Measurements from ENCODE around the gene DOCK3.
"Not testable (repeated sequence)": the region's sequence is repeated elsewhere in the genome, so short reads cannot be mapped to it uniquely, and the experiment has no call there.

The DOCK3 gene

DNA sequence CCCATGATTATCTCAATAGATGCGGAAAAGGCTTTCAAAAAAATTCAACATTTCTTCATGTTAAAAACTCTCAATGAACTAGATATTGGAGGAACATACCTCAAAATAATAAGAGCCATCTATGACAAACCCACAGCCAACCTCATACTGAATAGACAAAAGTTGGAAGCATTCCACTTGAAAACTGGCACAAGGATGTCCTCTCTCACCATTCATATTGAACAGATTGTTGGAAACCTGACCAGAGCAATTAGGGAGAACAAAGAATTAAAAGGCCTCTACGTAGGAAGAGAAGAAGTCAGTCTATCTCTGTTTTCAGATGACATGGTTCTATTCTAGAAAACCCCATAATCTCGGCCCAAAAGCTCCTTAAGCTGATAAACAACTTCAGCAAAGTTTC is 435.9 kb downstream of the DOCK3 start:
- no peak for DNase-seq

DNA sequence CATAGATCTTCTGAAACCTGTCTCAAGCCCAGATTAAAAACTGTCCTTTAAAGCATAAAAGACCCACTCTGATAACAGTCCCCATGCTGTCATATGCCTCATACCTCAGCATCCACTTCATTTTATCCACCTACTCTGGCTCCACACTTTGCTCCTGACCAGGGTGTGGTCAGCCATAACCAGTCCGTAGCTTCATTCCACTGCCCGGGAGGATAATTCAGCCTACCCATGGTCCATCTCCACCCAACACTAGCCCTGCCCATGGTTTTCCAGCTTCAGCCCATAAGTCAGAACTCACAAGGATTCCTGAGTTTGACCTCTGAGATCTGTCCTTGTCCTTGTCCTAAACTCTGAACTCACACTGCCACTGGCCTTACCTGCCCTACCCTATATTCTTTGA is 448.2 kb downstream of the DOCK3 start:
- DNase-seq, result no peak

DNA sequence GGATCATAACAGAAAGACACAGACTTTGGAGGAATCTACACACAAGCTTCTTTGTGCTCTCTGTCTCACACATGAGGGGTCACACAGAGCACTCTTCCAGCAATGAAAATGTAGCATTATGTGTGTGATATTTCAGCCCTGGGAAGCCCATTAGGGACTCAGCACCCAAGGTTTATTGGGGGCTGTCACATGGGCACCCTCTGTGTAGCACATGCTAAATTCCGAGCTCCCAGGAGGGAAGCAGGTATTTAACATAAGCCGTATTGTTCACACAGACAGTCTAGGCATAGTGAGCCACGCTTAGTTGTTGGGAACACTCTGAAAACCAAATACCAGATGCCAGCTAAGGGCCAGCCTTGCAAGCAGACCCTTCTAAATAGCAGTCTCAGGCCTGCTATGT is 448.8 kb downstream of the DOCK3 start:
- no peak for DNase-seq

DNA sequence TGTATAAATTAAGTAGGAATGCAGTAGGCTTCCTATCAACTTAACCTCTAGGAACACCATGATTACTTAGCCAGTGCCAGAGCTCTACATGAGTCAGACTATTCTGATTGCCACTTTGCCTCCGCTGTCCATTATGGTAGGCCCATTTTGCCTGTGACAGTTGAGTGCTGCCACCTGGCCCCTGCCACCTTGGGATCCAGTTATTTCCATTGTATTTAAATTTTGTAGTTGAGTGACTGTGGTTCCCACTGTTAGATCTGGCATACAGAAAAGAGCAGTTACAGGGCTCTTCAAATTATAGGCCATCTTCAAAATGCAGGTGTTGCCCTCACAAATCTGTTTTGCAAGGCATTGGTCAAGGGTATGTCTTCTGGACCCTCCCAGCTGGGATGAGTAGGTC is 456.9 kb downstream of the DOCK3 start:
- DNase-seq, result not testable (repeated sequence)

DNA sequence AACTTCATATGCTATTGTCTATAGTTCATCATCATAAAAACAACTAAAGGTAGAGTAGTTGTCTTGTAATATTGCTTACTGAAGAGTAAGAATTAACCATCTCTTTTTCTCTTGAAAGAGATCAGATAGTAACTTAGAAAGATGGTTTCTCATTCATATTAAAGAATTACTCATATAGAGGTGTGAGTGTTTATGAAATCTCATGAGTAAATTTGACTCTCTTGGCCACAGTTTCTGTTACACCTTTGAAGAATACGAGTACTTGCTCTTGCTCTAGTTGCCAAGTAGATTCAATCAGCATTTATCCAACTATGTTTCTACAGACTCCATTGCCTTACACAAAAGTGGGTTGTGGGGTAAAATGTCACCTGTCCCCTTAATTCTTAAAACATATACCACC is 463.0 kb downstream of the DOCK3 start:
- no peak for DNase-seq

DNA sequence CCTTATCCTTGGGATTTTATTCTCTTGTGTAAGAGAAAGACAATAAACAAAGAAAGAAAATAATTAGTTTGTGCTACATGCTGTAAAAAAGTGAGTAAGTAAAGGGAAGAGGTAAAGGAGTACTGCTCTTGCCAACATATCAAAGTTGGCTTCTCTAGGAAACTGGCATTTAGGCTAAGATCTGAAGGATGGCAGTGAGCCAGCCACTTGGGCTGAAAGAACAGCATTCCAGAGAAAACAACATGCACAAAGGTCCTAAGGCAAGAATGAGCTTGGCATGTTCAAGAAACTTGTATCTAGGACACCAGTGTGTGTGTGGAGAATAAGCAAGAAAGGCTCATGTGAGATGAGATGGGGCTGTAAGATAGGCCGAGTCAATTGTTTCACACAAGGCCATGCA is 464.9 kb downstream of the DOCK3 start:
- DNase-seq, result no peak

DNA sequence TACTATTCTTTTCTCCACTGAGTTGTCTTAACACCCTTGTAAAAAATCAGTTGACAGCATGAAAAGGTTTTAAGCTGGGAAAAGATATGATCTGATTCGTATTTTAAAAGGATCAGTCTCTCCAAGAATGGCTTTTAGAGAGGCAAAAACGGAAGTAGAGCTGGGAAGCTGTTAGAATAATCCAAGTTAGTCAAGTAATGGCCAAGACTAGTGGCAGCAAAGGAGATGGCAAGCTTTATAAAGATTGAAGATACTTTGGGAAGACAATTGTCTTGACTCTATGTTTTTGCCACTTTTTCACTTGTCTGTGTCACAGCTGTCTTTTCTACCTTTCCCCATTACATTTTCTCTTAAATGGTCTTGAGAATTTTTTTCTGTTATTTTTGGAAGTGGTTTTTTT is 466.8 kb downstream of the DOCK3 start:
- peak in 1 of 4 experiments; percentile 16 for DNase-seq

DNA sequence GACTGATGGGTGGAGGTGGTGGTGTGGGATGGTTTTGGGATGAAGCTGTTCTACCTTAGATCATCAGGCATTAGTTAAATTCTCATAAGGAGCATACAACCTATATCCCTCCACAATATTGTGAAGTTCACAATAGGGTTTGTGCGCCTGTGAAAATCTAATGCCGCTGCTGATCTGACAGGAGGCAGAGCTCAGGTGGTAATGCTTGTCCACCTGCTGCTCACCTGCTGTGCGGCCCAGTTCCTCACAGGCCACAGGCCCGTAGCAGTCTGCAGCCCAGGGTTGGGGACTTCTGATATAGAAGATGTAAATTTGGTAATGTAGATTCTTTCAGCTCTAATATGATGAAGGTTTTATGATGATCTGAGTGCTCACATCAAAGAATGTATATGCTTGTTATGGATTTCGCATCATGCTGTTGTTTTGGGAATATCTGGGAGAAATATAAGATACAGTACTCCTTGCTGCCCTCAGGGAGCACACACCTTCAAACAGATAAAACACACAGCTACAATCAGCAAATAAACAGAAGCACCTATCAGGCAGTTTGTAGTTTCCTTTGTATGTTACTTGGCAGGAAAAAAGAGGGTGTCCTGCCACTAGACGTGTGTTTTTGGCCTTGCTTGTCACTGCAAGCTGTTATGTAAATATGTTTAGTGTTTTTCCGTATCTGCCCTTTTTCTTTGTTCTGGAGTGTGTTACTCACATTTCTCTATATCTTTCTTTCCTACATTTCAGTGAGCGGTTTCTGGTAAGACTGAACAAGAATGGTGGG is 471.3 kb downstream of the DOCK3 start:
- no peak for DNase-seq

DNA sequence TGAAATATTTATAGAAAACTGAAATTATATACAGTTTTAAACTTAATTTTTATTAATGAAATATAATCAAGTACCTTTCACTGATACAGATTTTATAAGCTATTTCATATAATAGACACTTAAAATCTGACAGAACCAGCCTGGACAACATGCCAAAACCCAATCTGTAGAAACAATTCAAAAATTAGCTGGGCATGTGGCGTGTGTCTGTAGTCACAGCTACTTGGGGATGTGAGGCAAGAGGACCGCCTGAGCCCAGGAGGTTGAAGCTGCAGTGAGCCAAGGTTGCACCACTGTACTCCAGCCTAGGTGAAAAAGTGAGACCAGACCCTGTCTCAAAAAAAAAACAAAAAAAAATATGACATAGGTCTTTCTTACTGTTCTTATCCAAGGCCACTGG is 472.1 kb downstream of the DOCK3 start:
- DNase-seq, result no peak

DNA sequence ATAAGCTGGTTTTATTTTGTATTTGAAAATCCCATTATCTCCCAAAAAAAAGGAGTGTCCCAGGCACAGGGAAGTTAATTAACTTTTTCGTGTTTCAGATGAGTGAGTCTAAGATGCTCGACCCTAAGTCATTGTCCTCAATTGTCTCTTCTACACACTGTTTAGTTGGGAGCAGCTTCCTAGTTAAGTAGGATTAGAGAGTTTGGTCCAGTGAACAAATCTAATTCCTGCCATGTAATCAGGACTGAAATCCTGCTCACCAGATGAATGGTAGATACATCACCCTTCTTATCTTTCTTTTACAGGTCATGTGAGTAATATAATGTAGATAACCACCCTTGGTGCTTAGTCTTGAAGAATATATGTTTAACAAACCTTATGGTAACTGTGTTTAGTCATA is 481.4 kb downstream of the DOCK3 start:
- DNase-seq, result no peak

DNA sequence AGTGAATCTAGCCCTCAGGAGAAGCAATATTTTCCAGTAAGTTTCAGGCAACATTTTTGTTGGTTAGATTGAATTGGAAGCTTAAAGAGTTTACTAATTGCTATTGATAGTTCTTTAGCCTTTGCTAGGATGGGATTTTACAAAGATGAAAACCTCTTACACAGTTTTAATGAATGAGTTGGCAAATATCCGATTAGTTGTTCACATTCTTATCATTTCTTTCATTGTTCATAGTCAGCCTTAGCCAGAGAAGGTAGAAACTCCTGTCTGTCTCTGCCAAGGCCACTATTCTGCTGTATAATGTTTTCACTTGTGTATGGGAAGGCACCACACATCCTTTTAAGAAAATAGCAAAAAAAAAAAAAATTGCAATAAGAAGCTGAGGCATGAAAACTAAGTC is 488.3 kb downstream of the DOCK3 start:
- no peak for DNase-seq

DNA sequence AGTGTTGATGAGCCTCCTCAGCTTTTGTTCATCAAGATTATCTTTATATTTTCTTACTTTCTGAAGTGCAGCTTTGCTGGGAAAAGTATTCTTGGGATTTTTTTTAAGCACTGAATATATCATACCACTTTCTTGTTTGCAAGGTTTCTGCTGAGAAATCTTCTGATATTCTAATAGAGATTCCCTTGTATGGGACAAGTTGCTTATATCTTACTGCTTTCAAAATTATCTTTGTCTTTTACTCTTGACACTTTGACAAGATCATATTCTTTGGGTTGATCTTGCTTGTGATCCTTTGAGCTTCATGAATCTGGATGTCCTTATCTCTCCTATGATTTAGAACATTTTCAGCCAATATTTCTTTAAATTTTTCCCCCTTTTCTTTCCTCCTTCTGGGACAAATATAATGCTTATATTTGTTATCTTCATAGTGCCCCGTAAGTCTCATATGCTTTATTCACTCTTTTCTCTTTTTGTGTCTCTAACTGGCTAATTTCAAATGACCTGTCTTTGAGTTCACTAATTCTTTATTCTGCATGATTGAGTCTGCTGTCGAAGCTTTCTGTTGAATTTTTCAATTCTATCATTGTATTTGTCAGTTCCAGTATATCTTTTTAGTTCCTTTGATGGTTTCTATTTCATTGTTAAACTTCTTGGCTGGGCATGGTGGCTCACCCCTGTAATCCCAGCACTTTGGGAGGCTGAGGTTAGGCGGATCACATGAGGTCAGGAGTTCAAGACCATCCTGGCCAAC is 499.0 kb downstream of the DOCK3 start:
- no peak for DNase-seq

DNA sequence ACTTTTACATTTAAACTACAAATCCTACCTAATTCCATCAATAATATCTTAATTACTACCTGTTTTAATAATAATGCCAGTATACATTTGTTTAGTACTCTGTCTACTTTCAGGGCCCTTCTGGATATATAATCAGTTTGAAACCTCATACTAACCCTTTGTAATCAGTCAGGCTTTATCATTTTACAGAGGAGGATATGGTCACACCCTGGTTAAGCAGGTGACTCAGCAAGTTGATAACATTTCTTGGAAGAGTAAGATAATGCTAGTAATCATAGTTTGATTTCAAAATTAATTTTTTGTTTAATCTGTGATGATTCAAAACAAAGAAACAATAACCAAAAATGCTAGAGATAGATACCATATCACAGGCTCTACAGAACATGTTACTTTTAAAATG is 502.2 kb downstream of the DOCK3 start:
- DNase-seq, result no peak

DNA sequence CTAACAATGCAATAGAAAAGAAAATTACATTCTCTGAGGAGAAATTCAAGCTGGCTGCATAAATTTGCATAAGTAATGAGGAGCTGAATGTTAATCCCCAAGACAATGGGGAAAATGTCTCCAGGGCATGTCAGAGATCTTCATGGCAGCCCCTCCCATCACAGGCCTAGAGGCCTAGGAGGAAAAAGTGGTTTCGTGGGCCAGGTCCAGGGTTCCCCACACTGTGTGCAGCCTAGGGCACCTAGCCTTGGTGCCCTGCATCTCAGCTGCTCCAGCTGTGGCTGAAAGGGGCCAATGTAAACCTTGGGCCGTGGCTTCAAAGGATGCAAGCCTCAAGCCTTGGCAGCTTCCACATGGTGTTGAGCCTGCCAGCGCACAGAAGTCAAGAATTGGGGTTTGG is 511.7 kb downstream of the DOCK3 start:
- not testable (repeated sequence) for DNase-seq

DNA sequence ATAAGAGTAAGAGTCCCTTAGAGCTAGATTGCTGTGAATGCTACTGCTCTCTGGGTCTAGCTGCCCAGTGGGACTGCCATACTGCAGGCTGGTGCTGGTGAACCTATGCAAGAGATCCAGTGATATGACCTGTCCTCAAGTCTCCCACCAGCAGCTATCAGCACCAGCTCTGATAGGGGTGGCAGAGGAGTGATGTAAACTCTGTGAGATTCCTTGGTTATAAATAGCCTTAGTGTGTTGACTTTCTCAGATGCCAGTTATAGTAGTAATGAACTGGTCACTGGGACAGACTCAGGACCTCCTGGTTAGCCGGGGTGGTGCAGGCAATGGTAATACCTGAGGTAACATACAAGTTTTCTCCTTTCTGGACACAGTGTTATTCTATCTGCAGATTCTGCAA is 515.5 kb downstream of the DOCK3 start:
- DNase-seq, result no peak

DNA sequence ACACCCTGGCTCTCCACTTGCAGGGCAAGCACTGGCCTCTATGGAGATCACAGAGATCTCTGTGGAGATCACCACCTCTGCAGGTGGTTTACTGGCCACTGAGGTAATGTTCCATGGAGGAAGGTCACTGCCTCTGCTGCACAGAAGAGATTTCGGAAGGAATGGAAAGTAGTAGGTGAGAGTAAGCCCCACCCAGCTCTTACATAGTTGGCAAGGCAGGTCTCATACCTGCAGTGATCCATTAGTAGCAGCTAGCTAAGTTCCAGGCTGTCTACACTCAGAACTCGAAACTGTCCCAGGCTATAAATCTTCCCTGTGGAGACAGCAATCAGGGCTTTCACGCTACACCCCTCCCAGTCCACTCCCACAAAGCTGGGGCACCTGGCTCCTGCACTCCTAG is 516.1 kb downstream of the DOCK3 start:
- no peak for DNase-seq

DNA sequence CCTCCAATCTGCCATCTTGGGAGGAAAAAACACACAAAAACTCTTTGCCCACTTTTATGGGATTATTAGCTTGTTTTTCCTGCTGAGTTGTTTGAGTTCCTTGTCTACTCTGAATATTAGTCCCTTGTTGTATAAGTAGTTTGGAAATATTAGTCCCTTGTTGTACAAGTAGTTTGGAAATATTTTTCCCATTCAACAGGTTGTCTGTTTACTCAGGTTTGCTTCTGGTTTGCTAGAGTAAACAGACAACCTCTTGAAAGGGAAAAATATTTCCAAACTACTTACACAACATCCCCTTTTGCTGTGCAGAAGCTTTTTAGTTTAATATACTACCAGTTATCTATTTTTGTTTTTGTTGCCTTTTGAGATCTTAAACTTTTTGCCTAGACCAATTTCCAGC is 517.0 kb downstream of the DOCK3 start:
- DNase-seq, result no peak

DNA sequence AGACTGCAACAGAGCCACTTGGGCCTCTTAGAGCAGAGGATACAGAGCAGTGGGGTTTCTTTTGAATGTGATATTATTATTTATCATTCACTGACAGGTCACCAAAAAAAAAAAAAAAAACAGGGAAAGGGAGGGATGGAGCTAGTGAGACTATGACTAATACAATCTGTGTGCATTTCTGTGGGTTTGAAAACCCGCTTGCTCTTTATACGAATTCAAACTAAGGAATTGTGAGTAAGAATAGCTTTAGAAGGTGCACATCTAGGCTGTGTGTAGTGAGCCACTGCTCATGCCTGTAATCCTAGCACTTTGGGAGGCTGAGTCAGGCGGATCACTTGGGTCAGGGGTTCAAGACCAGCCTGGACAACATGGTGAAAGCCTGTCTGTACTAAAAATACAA is 523.8 kb downstream of the DOCK3 start:
- DNase-seq, result no peak

DNA sequence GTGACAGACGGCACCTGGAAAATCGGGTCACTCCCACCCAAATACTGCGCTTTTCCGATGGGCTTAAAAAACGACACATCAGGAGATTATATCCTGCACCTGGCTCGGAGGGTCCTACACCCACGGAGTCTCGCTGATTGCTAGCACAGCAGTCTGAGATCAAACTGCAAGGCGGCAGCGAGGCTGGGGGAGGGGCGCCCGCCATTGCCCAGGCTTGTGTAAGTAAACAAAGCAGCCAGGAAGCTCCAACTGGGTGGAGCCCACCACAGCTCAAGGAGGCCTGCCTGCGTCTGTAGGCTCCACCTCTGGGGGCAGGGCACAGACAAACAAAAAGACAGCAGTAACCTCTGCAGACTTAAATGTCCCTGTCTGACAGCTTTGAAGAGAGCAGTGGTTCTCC is 524.6 kb downstream of the DOCK3 start:
- not testable (repeated sequence) for DNase-seq

DNA sequence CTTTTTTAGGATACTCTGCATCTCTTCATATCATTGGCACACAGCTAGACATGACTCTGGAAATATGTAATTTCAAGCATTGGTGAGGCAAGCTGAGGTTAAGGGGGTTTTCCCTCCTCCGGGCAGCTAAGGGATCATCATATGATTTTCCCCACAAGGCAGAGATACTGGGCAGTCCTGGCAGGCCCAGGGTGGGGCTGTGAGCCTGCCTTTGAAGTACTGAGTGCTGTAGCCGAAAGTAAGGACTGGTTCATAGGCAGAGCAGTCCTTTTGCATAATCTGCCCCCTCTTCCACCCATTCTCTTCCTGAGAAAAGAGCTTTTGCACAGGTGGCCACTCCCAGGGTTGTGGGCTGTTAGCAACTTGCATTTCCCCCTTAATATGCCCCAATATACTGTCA is 541.6 kb downstream of the DOCK3 start:
- peak in 1 of 4 experiments; percentile 9 for DNase-seq

DNA sequence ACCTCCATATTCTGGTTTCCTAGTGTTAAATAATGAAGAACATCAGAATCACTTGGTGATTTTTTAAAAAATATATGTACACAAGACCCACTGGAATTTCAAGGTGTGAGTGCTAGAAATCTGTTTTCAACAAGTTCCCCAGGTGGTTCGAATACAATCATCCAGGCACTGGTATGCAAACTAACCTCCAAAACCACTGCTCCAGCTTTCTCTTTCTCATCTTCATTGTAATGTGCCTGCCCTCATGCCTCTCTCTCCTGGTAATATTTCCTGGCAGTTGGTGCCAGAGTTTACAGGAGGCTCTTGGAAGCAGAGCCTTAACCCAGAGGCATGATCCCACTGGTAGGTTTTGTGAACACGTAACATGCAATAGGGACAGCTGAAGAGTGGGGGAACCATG is 547.2 kb downstream of the DOCK3 start:
- DNase-seq, result no peak

DNA sequence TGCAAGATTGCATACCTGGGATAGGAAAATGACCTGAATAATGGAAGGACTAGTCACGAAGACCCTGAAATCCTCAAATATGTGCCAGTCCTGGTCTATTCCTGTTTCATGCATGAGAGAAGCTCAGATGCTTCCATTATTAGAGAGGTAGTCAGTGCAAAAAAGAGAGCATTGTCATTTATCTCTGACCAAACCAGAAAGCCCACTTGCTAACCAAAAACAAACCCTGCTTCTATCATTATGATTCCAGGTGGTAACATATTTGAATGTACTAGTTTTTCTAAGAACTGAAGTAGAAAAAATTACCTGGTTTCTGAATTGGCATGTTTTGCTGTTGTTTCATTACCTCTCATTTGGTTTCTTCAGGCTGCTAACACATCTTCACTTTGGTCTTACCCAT is 549.6 kb downstream of the DOCK3 start:
- DNase-seq, result no peak

DNA sequence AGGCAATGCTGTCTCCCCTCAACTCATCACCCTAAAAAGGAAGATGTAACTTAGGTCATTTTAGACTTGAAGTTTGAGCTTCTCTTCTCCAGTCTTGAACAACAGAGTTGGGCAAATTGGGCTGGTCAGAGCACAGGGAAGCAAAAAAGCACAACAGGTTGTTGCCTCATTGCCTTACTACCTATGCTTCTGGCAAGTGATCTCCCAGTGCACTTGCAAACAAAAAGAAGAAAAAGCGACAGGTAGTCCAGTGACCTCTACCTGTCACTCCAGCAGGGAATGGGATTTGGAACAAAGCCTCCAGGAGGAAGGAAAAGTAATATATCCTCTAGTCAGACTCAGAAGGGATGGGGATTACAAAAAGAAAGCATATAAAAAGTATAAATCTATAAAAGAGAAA is 550.1 kb downstream of the DOCK3 start:
- DNase-seq, result no peak

DNA sequence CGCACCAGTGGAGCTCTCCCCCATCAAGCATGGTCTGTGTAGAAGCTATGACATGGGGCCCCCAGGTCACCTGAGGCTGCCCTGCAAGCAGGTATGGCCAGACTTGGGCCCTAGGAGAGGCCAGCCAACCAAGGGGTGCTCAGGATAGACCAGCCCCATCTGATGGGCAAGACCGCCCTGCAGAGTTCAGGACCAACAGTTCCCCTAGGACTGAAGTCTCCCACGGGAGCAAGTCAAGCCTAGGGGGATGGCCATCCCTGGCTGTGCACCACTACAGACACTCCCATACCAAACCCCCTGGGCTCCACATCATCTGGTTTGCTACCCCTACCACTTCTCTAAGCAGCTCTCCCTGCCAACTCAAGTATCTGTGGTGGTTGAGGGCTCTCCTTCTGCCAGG is 568.2 kb downstream of the DOCK3 start:
- DNase-seq, result no peak

Measured in suppressor macrophage (primary cell).